Measurements from ENCODE around the gene SPNS3. TPM values are rescaled to one million over a fixed set of nuclear protein-coding genes. Genes with fewer than 3 reads are reported as not detected.

The SPNS3 gene
- total and polyA plus RNA-seq, 7 donors = 0.09 TPM; not detected in 6

- peaks cover 6% of the 10 kb centered on the region for H3K4me1 ChIP-seq
- H3K27ac ChIP-seq = no peak overlapping the region
- 75 to 83% (median 76%) methylated on average over 8 of the region's 8 CpGs for WGBS, 3 donors
- DNase-seq (no peak), ATAC-seq (no peak)
- intact Hi-C loops (cut with DNase I) = no loop called here
- no peak overlapping the region for H3K4me3 ChIP-seq
- no peaks in the 10 kb centered on the region for H3K36me3 ChIP-seq (ENCODE audit: insufficient read depth in 1 of 2, low read depth in 1 of 2)
- TF ChIP-seq CTCF (IDR thresholded peaks at IDR 0.05) = no peak
- H3K9me3 ChIP-seq = no peaks in the 10 kb centered on the region
- no peaks in the 10 kb centered on the region for H3K27me3 ChIP-seq (ENCODE audit: insufficient read depth in 3 of 3, low read length in 2 of 3)
These were observed 45.7 kb downstream of the SPNS3 start for GRCh38 chr17:4479340-4479981.

GRCh38 chr17:4479982-4480751, 46.4 kb downstream of the SPNS3 start:
- no peaks in the 10 kb centered on the region for H3K36me3 ChIP-seq (ENCODE audit: insufficient read depth in 1 of 2, low read depth in 1 of 2)
- no peaks in the 10 kb centered on the region for H3K9me3 ChIP-seq
- intact Hi-C loops (cut with DNase I) = no loop called here
- no peak for TF ChIP-seq CTCF (IDR thresholded peaks at IDR 0.05)
- 67 to 70% (median 68%) methylated on average over 13 of the region's 13 CpGs for WGBS, 3 donors
- DNase-seq (no peak), ATAC-seq (no peak)
- H3K27ac ChIP-seq = no peak overlapping the region
- no peak overlapping the region for H3K4me3 ChIP-seq
- H3K4me1 ChIP-seq = peaks cover 2% of the 10 kb centered on the region
- H3K27me3 ChIP-seq (ENCODE audit: insufficient read depth in 3 of 3, low read length in 2 of 3) = no peaks in the 10 kb centered on the region

- Histone ChIP-seq H3K4me3 (no peak overlapping the region), H3K4me1 (peaks cover 2% of the 10 kb centered on the region), H3K36me3 (ENCODE audit: insufficient read depth in 1 of 2, low read depth in 1 of 2) (no peaks in the 10 kb centered on the region), H3K9me3 (no peaks in the 10 kb centered on the region), H3K27ac (no peak overlapping the region), H3K27me3 (ENCODE audit: insufficient read depth in 3 of 3, low read length in 2 of 3) (no peaks in the 10 kb centered on the region)
- no peak for TF ChIP-seq CTCF (IDR thresholded peaks at IDR 0.05)
- ATAC-seq (no peak), DNase-seq (no peak)
- 40 to 51% (median 42%) methylated on average over 14 of the region's 14 CpGs for WGBS, 3 donors
- intact Hi-C loops (cut with DNase I) = no loop called here
These were observed 47.5 kb downstream of the SPNS3 start for GRCh38 chr17:4480929-4481898.

- intact Hi-C loops (cut with DNase I) = no loop called here
These were observed 48.7 kb downstream of the SPNS3 start for GRCh38 chr17:4482338-4483011.

More at GRCh38 chr17:4482338-4483011, 48.7 kb downstream of the SPNS3 start:
- 82 to 87% (median 84%) methylated on average over 16 of the region's 16 CpGs for WGBS, 3 donors
- no peaks in the 10 kb centered on the region for H3K36me3 ChIP-seq (ENCODE audit: insufficient read depth in 1 of 2, low read depth in 1 of 2)
- H3K27ac ChIP-seq = no peak overlapping the region
- TF ChIP-seq CTCF (IDR thresholded peaks at IDR 0.05) = no peak
- no peaks in the 10 kb centered on the region for H3K9me3 ChIP-seq
- H3K4me1 ChIP-seq = peaks cover 2% of the 10 kb centered on the region
- no peak for DNase-seq
- H3K4me3 ChIP-seq = no peak overlapping the region
- no peaks in the 10 kb centered on the region for H3K27me3 ChIP-seq (ENCODE audit: insufficient read depth in 3 of 3, low read length in 2 of 3)
- ATAC-seq = no peak

Data from psoas muscle (tissue), 8 donors.